ENCODE data around the gene PRPF19. TPM values are rescaled to one million over a fixed set of nuclear protein-coding genes. Genes with fewer than 3 reads are reported as not detected.

Gene PRPF19
- total and polyA plus RNA-seq, 2 of the 13 experiments (the other 11 are each of a cell fraction or from before 2014, with no cell fraction given), result 27.4 to 91.1 TPM

DNA sequence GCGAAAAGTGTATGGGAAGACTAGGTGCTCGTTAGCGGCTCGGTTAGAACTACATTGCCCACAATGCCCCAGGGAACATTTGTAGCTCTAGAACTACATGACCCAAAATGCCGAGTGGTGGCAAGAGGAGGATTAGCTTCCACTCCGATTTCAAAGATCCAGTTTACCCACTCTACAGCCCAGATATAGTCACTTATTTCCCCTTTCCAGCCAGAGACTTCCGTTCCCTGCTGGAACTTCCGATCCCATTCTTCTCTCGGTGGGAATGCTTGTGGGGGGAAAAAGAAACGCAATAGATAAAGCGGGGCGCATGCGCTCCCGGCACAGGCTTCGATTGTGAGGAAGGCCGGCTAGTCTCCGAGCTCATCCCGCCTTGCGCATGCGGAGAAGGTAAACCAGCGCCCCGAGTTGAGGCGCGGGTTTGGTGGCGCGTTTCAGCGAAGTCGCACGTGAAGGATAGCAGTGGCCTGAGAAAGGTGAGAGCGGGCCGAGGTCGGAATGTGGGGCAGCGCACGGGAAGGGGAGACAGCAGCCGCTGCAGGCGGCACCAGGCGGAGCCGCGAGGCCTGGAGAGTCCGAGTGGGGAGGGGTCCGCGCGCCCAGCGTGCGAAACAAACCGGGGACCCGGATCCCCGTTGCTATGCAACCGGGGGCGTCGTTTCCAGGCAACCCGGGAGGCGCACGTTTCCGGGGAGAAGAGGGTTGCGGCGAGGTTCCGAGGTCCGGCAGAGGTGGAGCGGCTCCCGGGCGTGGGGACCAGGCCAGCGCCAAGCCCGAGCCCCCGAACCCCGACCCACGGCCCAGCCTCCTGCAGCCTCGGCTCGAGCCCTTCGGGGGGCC lies 7.6 kb upstream of the PRPF19 start, which contains the start of gene TMEM109 (continued):
- TF ChIP-seq, protein P1, sequence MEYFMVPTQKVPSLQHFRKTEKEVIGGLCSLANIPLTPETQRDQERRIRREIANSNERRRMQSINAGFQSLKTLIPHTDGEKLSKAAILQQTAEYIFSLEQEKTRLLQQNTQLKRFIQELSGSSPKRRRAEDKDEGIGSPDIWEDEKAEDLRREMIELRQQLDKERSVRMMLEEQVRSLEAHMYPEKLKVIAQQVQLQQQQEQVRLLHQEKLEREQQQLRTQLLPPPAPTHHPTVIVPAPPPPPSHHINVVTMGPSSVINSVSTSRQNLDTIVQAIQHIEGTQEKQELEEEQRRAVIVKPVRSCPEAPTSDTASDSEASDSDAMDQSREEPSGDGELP (IDR thresholded peaks at IDR 0.05; ENCODE audit: borderline replicate concordance, low read depth), result no peak
- TF ChIP-seq YEATS2 (CRISPR knock-in tag; IDR thresholded peaks at IDR 0.05; ENCODE audit: borderline replicate concordance) (peak; percentile 30; the same call in 1 of the 2 replicates), GABPA (IDR thresholded peaks at IDR 0.05; ENCODE audit: low read depth, low read length) (peak; percentile 33; the same call in 1 of the 2 replicates), GABPA (CRISPR knock-in tag; IDR thresholded peaks at IDR 0.05; ENCODE audit: low read depth) (peak; percentile 87), HNRNPL (IDR thresholded peaks at IDR 0.05; ENCODE audit: low read depth, low read length) (0 out of 2 replicates have a peak, but pooled peaks have one; percentile 21), CREM (IDR thresholded peaks at IDR 0.05) (peak; percentile 93), CREM (CRISPR knock-in tag; IDR thresholded peaks at IDR 0.05) (no peak), NFIC (IDR thresholded peaks at IDR 0.05; ENCODE audit: low read length) (no peak), ZNF670 (CRISPR knock-in tag; IDR thresholded peaks at IDR 0.05; ENCODE audit: borderline replicate concordance) (no peak; the same call in 1 of the 2 replicates), ZNF138 (CRISPR knock-in tag; IDR thresholded peaks at IDR 0.05; ENCODE audit: low read depth) (0 out of 2 replicates have a peak, but pooled peaks have one; percentile 77), SRSF9 (IDR thresholded peaks at IDR 0.05; ENCODE audit: borderline replicate concordance, insufficient read depth, low read depth, low read length, poor library complexity, severe bottlenecking) (no peak), SMYD3 (CRISPR knock-in tag; IDR thresholded peaks at IDR 0.05) (0 out of 2 replicates have a peak, but pooled peaks have one; percentile 38), SYNCRIP (IDR thresholded peaks at IDR 0.05; ENCODE audit: insufficient read depth, low read depth, low read length) (no peak), SUZ12 (IDR thresholded peaks at IDR 0.05; ENCODE audit: low read depth, low read length) (peak; percentile 56), KDM5B (CRISPR knock-in tag; IDR thresholded peaks at IDR 0.05; ENCODE audit: borderline replicate concordance) (peak; percentile 51; the same call in 1 of the 2 replicates), ZNF460 (CRISPR knock-in tag; IDR thresholded peaks at IDR 0.05; ENCODE audit: borderline replicate concordance) (no peak), HOXA7 (CRISPR knock-in tag; IDR thresholded peaks at IDR 0.05) (no peak), ZNF124 (CRISPR knock-in tag; IDR thresholded peaks at IDR 0.05) (no peak), HES4 (CRISPR knock-in tag; IDR thresholded peaks at IDR 0.05; ENCODE audit: borderline replicate concordance) (no peak), NAIF1 (CRISPR knock-in tag; IDR thresholded peaks at IDR 0.05; ENCODE audit: borderline replicate concordance) (no peak), DNMT1 (CRISPR knock-in tag; IDR thresholded peaks at IDR 0.05) (no peak)
- TF ChIP-seq, protein P2, sequence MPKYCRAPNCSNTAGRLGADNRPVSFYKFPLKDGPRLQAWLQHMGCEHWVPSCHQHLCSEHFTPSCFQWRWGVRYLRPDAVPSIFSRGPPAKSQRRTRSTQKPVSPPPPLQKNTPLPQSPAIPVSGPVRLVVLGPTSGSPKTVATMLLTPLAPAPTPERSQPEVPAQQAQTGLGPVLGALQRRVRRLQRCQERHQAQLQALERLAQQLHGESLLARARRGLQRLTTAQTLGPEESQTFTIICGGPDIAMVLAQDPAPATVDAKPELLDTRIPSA (CRISPR knock-in tag; IDR thresholded peaks at IDR 0.05; ENCODE audit: borderline replicate concordance), result no peak
- TF ChIP-seq, protein P3, sequence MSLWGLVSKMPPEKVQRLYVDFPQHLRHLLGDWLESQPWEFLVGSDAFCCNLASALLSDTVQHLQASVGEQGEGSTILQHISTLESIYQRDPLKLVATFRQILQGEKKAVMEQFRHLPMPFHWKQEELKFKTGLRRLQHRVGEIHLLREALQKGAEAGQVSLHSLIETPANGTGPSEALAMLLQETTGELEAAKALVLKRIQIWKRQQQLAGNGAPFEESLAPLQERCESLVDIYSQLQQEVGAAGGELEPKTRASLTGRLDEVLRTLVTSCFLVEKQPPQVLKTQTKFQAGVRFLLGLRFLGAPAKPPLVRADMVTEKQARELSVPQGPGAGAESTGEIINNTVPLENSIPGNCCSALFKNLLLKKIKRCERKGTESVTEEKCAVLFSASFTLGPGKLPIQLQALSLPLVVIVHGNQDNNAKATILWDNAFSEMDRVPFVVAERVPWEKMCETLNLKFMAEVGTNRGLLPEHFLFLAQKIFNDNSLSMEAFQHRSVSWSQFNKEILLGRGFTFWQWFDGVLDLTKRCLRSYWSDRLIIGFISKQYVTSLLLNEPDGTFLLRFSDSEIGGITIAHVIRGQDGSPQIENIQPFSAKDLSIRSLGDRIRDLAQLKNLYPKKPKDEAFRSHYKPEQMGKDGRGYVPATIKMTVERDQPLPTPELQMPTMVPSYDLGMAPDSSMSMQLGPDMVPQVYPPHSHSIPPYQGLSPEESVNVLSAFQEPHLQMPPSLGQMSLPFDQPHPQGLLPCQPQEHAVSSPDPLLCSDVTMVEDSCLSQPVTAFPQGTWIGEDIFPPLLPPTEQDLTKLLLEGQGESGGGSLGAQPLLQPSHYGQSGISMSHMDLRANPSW (CRISPR knock-in tag; IDR thresholded peaks at IDR 0.05; ENCODE audit: borderline replicate concordance), result no peak
- TF ChIP-seq, protein P4, sequence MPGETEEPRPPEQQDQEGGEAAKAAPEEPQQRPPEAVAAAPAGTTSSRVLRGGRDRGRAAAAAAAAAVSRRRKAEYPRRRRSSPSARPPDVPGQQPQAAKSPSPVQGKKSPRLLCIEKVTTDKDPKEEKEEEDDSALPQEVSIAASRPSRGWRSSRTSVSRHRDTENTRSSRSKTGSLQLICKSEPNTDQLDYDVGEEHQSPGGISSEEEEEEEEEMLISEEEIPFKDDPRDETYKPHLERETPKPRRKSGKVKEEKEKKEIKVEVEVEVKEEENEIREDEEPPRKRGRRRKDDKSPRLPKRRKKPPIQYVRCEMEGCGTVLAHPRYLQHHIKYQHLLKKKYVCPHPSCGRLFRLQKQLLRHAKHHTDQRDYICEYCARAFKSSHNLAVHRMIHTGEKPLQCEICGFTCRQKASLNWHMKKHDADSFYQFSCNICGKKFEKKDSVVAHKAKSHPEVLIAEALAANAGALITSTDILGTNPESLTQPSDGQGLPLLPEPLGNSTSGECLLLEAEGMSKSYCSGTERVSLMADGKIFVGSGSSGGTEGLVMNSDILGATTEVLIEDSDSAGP (CRISPR knock-in tag; IDR thresholded peaks at IDR 0.05; ENCODE audit: borderline replicate concordance), result peak; percentile 57; the same call in 1 of the 2 replicates

Measured in HepG2 (cell line).